Right lobe of liver (tissue), 6 donors: ENCODE results near the gene LPAR3. TPM values are rescaled to one million over a fixed set of nuclear protein-coding genes. Genes with fewer than 3 reads are reported as not detected.

Experiments used
- ATAC-seq, 4 donors: fragments of 200-7000 bp; cut with Tn5 transposase; one replicate each; pipeline ENCODE4 v1.9.1; 2020; ENCODE audit warnings: mild to moderate bottlenecking in 4 of 4, moderate library complexity in 4 of 4
- DNase-seq, 3 donors: peaks; one replicate each; pipeline ENCODE4 v3.0.0-alpha.2; 2020
- H3K27ac ChIP-seq, 3 donors: fragments of 200-600 bp; one replicate each; pipeline ENCODE4 v1.8.0; 2022
- H3K27me3 ChIP-seq, 2 donors: fragments of 200-600 bp; one replicate each; pipeline ENCODE4 v1.8.0; 2022
- H3K36me3 ChIP-seq, 4 donors: fragments of 200-600 bp; sonication (generic) in 1 of 4; one replicate each; pipeline versions ENCODE4 v1.5.1 to v1.8.0; 2017 to 2022; ENCODE audit warnings: control low read depth in 1 of 4
- H3K4me1 ChIP-seq, 4 donors: fragments of 200-600 bp; sonication (generic) in 1 of 4; one replicate each; pipeline versions ENCODE4 v1.5.1 to v1.8.0; 2017 to 2022; ENCODE audit warnings: control low read depth in 1 of 4
- H3K4me3 ChIP-seq, 3 donors: fragments of 200-600 bp; one replicate each; pipeline ENCODE4 v1.8.0; 2022
- H3K9me3 ChIP-seq, 4 donors: fragments of 200-600 bp; sonication (generic) in 1 of 4; one replicate each; pipeline versions ENCODE4 v1.5.1 to v1.8.0; 2017 to 2022; ENCODE audit warnings: control low read depth in 1 of 4
- CTCF ChIP-seq, 4 donors: fragments of 200-600 bp in 3 of 4; fragments of 450-650 bp in 1 of 4; IDR thresholded peaks; one replicate each; pipeline versions ENCODE4 v1.5.1 to v1.8.0; 2016 to 2022; ENCODE audit warnings: antibody characterized with exemption in 4 of 4, mild to moderate bottlenecking in 2 of 4
- POLR2A ChIP-seq: fragments of 450-650 bp; IDR thresholded peaks from one replicate; pipeline ENCODE4 v1.6.1; 2017; ENCODE audit warnings: antibody characterized with exemption, mild to moderate bottlenecking
- WGBS: methylation state at CpG from one replicate; pipeline ENCODE4 v1.1.6; 2018; ENCODE audit warnings: low coverage, low lambda C conversion rate; ENCODE audit not compliant: insufficient coverage; ENCODE audit errors: missing lambda C conversion rate; 5-methylcytosine and 5-hydroxymethylcytosine counted together
- intact Hi-C, 2 donors: fragments of 100-400 bp; cut with DNase I; formaldehyde crosslinking; loops; one replicate each; pipeline versions ENCODE4 v1.11.2 to v1.14.1; 2022
- total RNA-seq, 6 experiments: library from RNA; depleted of rRNA in 2 of 6; stranded (reverse); fragments of >200 nt in 2 of 6; fragmentation: NEBNext Ultra II Directional in 3 of 6; extraction: Animal tissue kit (Norgen Biotek cat#: 25700) in 3 of 6; gene quantifications; one replicate each; pipeline versions ENCODE4 v1.1.0 to v1.2.4, GENCODE V29; 2016 to 2023
- donor health status: DM: no; HTN: yes; CAD: no.
- donor health status: DM: no; HTN: no; CAD: no.
- donor health status: DM: no; HTN: no; CAD: no.
- donor health status: DM: no; HTN: yes; CAD: no.
- donor health status: DM: no; HTN: yes; CAD: no.

LPAR3 gene
- total RNA-seq, 6 experiments from 2014 or later, result 0.31 TPM; not detected in 5

DNA sequence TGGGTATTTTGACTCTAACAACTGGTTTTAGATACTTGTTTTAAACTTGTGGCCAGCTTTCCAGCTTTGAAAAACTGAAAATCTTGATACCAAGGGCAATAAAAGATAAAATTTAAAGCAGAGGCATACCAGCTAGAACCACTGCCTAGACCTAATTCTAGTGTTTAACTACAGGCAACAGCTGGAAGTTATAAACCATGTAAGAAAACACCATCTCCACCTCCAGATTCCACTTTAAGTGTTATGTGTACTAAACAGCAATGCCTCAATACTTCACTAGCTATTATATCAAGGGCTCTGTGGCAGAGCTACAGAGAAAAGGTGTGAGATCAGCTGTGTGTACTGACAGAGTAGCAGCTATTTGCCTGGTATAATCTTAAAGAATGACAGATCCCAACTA, 69.5 kb downstream of the LPAR3 start:
- TF ChIP-seq POLR2A (no peak), CTCF (IDR thresholded peaks at IDR 0.05) (no peak)
- ATAC-seq (no peak), DNase-seq (no peak)
- Histone ChIP-seq H3K4me3 (no peak overlapping the region), H3K9me3 (no peaks in the 10 kb centered on the region), H3K27me3 (no peaks in the 10 kb centered on the region), H3K4me1 (no peaks in the 10 kb centered on the region), H3K36me3 (no peaks in the 10 kb centered on the region), H3K27ac (no peak overlapping the region)
- intact Hi-C loops, result no loop called here

GRCh38 chr1:84810343-84810742, 82.7 kb downstream of the LPAR3 start:
- H3K27ac ChIP-seq, result no peak overlapping the region
- H3K4me3 ChIP-seq, result no peak overlapping the region
- DNase-seq, result no peak
- WGBS, result 92% methylated on average over 9 of the region's 9 CpGs
- intact Hi-C loops, result no loop called here
- H3K27me3 ChIP-seq, result no peaks in the 10 kb centered on the region
- no peaks in the 10 kb centered on the region for H3K9me3 ChIP-seq
- ATAC-seq, result no peak
- H3K4me1 ChIP-seq, result no peaks in the 10 kb centered on the region
- H3K36me3 ChIP-seq, result no peaks in the 10 kb centered on the region
- TF ChIP-seq POLR2A (no peak), CTCF (IDR thresholded peaks at IDR 0.05) (no peak)

GRCh38 chr1:84809023-84809422, 84.0 kb downstream of the LPAR3 start:
- TF ChIP-seq POLR2A, result no peak
- TF ChIP-seq CTCF (IDR thresholded peaks at IDR 0.05), result no peak
- Histone ChIP-seq H3K27me3 (no peaks in the 10 kb centered on the region), H3K9me3 (no peaks in the 10 kb centered on the region), H3K36me3 (no peaks in the 10 kb centered on the region), H3K4me1 (no peaks in the 10 kb centered on the region), H3K4me3 (no peak overlapping the region), H3K27ac (no peak overlapping the region)
- no peak for ATAC-seq
- intact Hi-C loops, result no loop called here
- WGBS, result 86% methylated on average over 3 of the region's 3 CpGs
- DNase-seq, result no peak

GRCh38 chr1:84803604-84804003, 89.4 kb downstream of the LPAR3 start:
- intact Hi-C loops, result no loop called here
- H3K36me3 ChIP-seq, result no peaks in the 10 kb centered on the region
- no peak overlapping the region for H3K27ac ChIP-seq
- no peaks in the 10 kb centered on the region for H3K27me3 ChIP-seq
- ATAC-seq (no peak), DNase-seq (no peak)
- H3K9me3 ChIP-seq, result no peaks in the 10 kb centered on the region
- H3K4me1 ChIP-seq, result no peaks in the 10 kb centered on the region
- TF ChIP-seq CTCF (IDR thresholded peaks at IDR 0.05) (no peak), POLR2A (no peak)
- 100% methylated on average over 1 of the region's 1 CpG for WGBS
- H3K4me3 ChIP-seq, result no peak overlapping the region

DNA sequence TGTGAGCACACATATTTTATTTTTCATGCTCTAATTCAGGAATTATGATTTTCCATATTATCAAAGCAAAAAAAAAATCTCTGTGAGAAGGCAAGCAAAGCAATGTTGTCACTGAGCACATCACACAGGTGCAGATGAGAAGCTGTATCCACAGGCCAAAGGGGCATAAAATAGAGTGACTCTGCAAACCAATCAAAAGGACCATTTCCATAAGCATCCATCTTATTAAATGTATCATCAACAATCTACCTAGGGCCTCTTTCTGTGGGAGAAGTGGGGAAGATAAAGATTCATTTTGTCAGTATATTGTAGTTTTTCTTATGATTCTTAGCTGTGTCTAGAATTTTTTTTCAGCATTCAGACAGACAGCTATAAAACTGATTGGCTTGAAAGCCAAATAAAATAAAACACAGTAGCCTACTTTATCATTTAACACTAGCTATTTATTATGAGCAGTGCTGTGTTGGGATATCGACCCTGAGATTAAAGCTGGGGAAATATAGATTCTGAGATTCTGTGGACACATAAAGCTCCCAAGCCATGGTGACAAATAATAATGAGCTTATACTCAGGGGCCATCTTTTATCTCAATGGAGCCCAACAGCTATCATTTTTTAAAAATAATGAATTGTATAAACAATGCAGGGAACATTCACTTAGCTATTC, 90.3 kb downstream of the LPAR3 start:
- Histone ChIP-seq H3K36me3 (no peaks in the 10 kb centered on the region), H3K27ac (no peak overlapping the region), H3K4me1 (no peaks in the 10 kb centered on the region), H3K9me3 (no peaks in the 10 kb centered on the region), H3K27me3 (no peaks in the 10 kb centered on the region), H3K4me3 (no peak overlapping the region)
- TF ChIP-seq POLR2A, result no peak
- no peak for TF ChIP-seq CTCF (IDR thresholded peaks at IDR 0.05)
- intact Hi-C loops, result no loop called here
- ATAC-seq (no peak), DNase-seq (no peak)
- 82% methylated on average over 1 of the region's 1 CpG for WGBS
